GM15510 (cell line): ENCODE measurements around the gene CNIH4.

ENCODE experiments used
- POLR2A ChIP-seq: IDR thresholded peaks from 3 replicates; pipeline ENCODE4 v1.6.1; 2011; ENCODE audit warnings: borderline replicate concordance; ENCODE audit not compliant: insufficient read length; ENCODE audit errors: extremely low read depth

The CNIH4 gene

GRCh38 chr1:224381880-224382548, 25.3 kb downstream of the CNIH4 start:
- no peak for TF ChIP-seq POLR2A

GRCh38 chr1:224383218-224383617, 26.5 kb downstream of the CNIH4 start:
- TF ChIP-seq POLR2A = no peak

GRCh38 chr1:224387302-224387912, 30.7 kb downstream of the CNIH4 start:
- TF ChIP-seq POLR2A = no peak

DNA sequence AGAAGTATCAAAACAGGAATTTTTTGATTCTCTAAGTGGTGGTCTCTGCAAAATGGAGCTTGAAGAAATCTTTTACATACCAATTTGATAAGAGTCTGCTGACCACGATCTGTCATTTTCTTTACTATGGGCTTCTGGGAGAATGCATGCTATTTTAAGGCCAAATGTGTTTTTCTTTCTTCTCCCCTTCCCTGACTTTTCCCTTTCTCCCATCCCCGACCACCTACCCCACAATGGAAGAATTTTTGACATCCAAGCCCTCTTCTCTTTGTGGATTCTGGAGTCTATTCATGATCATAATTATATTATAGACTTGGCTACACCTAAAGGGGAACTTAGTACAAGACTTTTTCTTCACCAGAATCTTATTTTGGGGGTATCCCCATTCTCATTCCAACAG, 31.3 kb downstream of the CNIH4 start:
- no peak for TF ChIP-seq POLR2A

DNA sequence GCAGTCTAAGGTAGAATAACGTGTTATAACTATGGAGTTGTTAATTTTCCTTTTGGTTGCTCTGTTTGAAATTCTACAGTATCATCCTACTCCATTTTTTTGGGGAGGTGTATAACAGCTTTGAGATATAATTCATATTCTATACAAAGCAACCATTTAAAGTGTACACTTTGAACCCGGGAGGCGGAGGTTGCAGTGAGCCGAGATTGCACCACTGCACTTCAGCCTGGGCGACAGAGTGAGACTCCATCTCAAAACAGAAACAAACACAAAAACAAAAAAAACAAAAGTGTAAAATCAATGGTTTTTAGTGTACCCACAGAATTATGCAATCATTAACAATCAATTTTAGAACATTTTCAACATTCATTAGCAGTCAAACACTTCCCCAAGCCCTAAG, 33.8 kb downstream of the CNIH4 start:
- no peak for TF ChIP-seq POLR2A

GRCh38 chr1:224392411-224393249, 36.0 kb downstream of the CNIH4 start:
- TF ChIP-seq POLR2A = no peak

DNA sequence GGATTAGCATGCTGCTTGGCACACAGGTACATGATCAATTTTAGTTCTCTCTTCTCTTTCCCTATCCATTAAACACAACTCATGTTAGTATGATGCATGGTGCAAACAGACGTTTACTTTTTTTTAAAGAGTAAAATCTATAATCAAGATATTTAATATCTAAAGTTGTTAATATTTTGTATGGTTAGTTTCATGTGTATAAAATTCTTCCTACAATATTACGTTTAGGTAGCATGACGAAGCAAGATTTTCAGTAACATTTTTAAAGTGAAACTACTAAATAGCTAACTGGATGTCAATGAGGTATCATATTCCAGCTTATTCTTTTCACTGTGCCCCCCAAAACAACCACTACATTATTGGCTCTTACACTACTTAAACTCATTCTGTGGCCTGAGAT, 36.6 kb downstream of the CNIH4 start:
- TF ChIP-seq POLR2A = no peak

DNA sequence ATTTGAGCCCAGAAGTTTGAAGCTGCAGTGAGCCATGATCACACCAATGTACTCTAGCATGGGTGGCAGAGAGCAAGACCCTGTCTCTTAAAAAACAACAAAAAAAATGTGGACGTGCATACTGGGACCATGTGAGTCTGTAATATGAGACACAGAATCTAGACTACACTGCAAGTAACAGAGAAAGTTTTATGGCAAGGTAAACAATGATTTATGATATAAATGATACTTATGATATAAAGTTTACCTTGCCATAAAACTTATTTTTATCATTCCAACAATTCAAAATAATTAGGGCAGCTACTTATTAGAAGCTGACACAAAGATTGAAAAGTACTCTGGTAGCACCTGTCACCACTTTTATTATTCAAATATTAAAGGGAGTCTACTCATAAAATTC, 43.2 kb downstream of the CNIH4 start:
- TF ChIP-seq POLR2A = no peak

- TF ChIP-seq POLR2A = no peak
These were observed 45.9 kb downstream of the CNIH4 start for GRCh38 chr1:224402472-224403036.

DNA sequence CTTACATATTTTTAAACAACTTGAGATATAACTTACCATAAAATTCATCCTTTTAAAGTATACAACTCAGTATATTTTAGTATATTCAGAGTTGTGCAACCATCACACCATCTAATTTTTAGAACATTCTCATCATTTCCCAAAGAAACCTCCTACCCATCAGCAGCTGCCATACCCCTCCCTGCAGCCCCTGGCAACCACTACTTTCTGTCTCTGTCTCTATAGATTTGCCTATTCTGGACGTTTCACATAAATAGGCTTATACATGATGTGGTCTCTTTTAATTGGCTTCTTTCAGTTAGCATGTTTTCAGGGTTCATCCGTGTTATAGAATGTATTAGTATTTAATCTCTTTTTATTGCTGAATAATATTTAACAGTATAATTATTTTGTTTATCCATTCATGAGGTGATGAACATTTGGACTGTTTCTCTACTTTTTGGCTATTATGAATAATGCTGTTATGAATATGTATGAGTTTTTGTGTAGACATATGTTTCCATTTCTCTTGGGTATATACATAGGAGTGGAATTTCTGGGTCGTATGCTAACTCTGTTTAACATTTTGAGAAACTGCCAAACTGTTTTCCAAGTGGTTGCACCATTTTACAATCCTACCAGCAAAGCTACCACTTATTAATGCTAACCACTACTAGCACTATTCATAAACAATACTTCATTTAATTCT, 48.4 kb downstream of the CNIH4 start:
- no peak for TF ChIP-seq POLR2A

GRCh38 chr1:224405604-224405970, 48.9 kb downstream of the CNIH4 start:
- no peak for TF ChIP-seq POLR2A

- TF ChIP-seq POLR2A = no peak
These were observed 49.5 kb downstream of the CNIH4 start for GRCh38 chr1:224406216-224406615.

GRCh38 chr1:224407571-224408293, 51.1 kb downstream of the CNIH4 start:
- no peak for TF ChIP-seq POLR2A

DNA sequence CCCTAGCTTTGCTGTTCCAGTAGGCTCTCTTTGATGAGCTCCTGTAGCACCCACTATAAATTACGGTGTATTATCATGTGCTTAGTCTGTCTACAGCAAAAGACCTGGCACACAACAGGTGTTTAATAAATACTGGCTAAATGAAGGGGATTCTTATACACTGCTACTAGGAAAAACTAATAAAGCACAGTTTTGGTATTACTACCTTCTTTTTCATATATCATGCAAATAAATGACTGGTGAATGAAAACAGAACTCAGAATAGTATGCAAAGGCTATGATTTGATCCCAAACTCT, 51.6 kb downstream of the CNIH4 start:
- no peak for TF ChIP-seq POLR2A

GRCh38 chr1:224411766-224412165, 55.1 kb downstream of the CNIH4 start:
- no peak for TF ChIP-seq POLR2A

- no peak for TF ChIP-seq POLR2A
These were observed 63.4 kb downstream of the CNIH4 start for GRCh38 chr1:224420106-224420505.
